ENCODE measurements around the gene PCDHB1. TPM values are rescaled to one million over a fixed set of nuclear protein-coding genes. Genes with fewer than 3 reads are reported as not detected.
A peak's percentile ranks its signal among the peaks of the same experiment; 100 is the strongest.

Gene PCDHB1
- total RNA-seq, 3 donors from 2014 or later, result 0.25 TPM; not detected in 2

DNA sequence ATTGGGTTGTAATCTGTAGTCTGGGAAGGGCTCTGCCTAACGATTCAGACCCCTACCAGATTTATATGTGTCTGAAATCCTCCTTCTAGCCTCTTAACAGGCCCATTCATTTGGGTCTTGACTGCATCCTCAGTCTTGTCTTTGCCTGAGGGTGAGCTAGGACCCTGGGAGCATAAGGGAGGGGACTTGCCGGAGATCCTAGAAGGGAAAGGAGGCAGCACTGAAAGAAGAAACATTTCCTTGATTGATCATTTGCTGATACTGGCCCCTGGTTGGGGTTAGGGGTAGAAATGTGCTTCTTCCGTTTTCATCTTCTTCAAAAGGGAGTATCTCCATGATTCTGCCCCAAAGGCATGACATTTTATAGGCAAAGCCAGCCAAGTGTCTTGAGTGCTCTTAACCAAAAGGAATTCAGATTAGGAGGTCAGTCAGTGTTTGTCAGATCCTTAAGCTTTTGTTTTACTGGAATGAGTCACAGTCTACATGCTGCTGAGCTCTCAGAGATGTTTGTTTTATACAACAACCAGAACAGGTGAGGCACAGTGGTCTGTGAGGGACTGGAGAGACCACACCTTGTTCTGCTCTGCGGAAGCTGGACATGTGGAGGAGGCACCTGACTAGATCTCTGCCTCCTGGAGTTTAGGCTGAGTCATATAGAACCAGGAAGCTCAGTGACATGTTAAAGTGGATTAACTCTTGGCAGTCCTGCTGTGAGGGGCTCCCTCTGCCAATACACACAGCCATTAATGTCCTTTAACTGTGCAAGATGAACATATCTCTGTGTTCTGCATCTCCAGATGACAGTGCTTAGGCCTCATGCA lies 47.2 kb upstream of the PCDHB1 start:
- H3K9me3 ChIP-seq, result no peaks in the 10 kb centered on the region
- H3K36me3 ChIP-seq (ENCODE audit: low read depth), result no peaks in the 10 kb centered on the region
- no peak overlapping the region for H3K4me3 ChIP-seq
- DNase-seq (no peak), ATAC-seq (peak; percentile 81)
- TF ChIP-seq, protein P1, sequence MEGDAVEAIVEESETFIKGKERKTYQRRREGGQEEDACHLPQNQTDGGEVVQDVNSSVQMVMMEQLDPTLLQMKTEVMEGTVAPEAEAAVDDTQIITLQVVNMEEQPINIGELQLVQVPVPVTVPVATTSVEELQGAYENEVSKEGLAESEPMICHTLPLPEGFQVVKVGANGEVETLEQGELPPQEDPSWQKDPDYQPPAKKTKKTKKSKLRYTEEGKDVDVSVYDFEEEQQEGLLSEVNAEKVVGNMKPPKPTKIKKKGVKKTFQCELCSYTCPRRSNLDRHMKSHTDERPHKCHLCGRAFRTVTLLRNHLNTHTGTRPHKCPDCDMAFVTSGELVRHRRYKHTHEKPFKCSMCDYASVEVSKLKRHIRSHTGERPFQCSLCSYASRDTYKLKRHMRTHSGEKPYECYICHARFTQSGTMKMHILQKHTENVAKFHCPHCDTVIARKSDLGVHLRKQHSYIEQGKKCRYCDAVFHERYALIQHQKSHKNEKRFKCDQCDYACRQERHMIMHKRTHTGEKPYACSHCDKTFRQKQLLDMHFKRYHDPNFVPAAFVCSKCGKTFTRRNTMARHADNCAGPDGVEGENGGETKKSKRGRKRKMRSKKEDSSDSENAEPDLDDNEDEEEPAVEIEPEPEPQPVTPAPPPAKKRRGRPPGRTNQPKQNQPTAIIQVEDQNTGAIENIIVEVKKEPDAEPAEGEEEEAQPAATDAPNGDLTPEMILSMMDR (IDR thresholded peaks at IDR 0.05), result no peak
- H3K4me1 ChIP-seq (ENCODE audit: low read depth), result no peaks in the 10 kb centered on the region
- intact Hi-C loops (cut with DNase I, micrococcal nuclease), result no loop called here

DNA sequence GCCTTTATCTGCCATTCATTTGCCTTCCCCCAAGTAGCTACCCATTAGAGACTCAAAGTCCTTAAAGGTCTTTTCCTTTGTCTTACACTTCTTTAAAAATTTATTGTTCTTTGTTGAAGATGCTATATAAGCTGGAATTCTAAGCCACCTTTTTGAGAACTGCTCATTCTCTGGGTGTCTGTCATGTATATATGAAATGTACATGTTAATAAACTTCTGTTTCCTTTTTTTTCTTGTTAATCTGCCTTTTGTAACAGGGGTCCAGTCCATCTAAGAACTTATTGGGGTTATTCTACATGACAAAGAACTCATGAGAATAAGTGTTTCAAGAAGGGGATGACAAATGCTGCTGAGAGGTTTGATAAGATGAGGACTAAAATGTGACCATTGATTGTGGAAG lies 43.4 kb upstream of the PCDHB1 start:
- no peaks in the 10 kb centered on the region for H3K4me1 ChIP-seq (ENCODE audit: low read depth)
- ATAC-seq (no peak), DNase-seq (no peak)
- no peaks in the 10 kb centered on the region for H3K9me3 ChIP-seq
- H3K36me3 ChIP-seq (ENCODE audit: low read depth), result no peaks in the 10 kb centered on the region
- intact Hi-C loops (cut with DNase I, micrococcal nuclease), result no loop called here
- TF ChIP-seq, protein P1 (IDR thresholded peaks at IDR 0.05), result no peak
- no peak overlapping the region for H3K4me3 ChIP-seq

DNA sequence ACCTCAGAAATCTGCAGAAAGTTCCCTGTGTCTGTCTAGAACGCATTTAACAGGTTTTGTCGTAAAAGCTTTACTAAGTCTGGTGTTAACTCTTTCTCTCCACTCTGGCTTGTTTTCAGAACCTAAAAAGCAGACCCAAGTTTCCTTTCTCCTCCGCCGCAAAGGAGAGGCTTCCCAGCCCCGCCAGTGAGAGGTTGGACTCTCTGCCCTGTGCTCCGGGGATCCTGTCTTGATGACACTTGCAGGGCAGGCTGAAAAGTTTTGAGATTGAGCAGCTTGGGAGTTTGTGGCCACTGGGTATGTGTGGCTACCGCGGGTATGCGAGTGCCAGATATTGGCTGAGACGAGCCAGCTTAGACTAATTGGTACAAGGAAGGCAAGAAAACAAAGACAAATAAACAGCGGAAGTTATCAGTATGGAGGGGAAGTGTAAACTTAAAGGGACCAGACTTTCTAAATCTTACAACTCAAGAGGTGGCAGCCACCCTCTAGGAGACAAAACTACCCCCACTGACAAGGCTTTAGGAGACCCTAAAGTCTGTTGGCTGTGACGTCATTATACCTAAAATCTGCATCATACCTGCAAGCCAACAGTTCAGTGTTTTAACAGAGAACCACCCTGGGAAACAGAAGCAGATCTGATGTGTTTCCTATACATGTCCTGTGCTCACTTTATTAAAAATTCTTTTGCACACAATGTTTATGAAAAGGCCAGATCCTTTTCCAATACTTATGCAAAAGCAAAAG lies 41.0 kb upstream of the PCDHB1 start:
- Histone ChIP-seq H3K36me3 (ENCODE audit: low read depth) (no peaks in the 10 kb centered on the region), H3K9me3 (no peaks in the 10 kb centered on the region), H3K4me3 (no peak overlapping the region), H3K4me1 (ENCODE audit: low read depth) (no peaks in the 10 kb centered on the region)
- TF ChIP-seq, protein P1 (IDR thresholded peaks at IDR 0.05), result no peak
- intact Hi-C loops (cut with DNase I, micrococcal nuclease), result no loop called here
- no peak for ATAC-seq
- DNase-seq, result no peak

DNA sequence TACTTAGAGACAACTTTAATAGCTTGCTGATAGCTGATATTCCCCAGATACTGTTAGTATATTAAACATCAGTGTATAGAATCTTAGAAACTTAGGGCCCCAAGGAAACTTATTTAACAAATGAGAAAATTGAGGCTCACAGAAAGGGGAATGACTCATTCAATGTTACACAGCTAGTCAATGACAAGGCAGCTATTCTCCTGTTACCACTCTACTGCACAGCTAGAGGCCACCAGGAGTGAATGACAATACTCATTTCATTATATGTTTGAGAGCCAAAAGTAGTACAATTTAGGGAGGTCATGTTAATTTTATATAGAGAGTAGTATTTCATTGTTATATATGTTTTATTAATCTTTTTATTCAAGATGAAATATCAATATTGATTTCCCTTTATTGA lies 33.2 kb upstream of the PCDHB1 start:
- ATAC-seq (no peak), DNase-seq (no peak)
- no peaks in the 10 kb centered on the region for H3K4me1 ChIP-seq (ENCODE audit: low read depth)
- TF ChIP-seq, protein P1 (IDR thresholded peaks at IDR 0.05), result no peak
- H3K4me3 ChIP-seq, result no peak overlapping the region
- H3K36me3 ChIP-seq (ENCODE audit: low read depth), result no peaks in the 10 kb centered on the region
- intact Hi-C loops (cut with DNase I, micrococcal nuclease), result no loop called here
- no peaks in the 10 kb centered on the region for H3K9me3 ChIP-seq

DNA sequence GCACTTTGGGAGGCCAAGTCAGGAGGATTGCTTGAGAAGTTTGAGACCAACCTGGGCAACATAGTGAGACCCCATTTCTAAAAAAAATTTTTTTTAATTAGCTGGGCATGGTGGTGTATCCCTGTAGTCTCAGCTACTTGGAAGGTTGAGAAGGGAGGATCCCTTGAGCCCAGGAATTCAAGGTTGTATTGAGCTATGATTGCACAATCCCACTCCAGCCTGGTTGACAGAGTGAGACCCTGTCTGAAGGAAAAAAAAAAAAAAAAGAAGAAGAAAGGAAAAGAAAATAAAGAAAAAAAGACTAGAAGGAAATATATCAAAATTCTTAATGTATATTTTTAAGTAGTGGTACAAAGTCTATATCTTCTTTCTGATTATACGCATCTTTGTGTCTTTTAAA lies 28.8 kb upstream of the PCDHB1 start:
- no peaks in the 10 kb centered on the region for H3K4me1 ChIP-seq (ENCODE audit: low read depth)
- no peak overlapping the region for H3K4me3 ChIP-seq
- intact Hi-C loops (cut with DNase I, micrococcal nuclease), result no loop called here
- ATAC-seq, result no peak
- no peaks in the 10 kb centered on the region for H3K9me3 ChIP-seq
- H3K36me3 ChIP-seq (ENCODE audit: low read depth), result no peaks in the 10 kb centered on the region
- DNase-seq, result no peak
- TF ChIP-seq, protein P1 (IDR thresholded peaks at IDR 0.05), result no peak
